ENCODE data around the gene CDC37L1.

Gene CDC37L1

DNA sequence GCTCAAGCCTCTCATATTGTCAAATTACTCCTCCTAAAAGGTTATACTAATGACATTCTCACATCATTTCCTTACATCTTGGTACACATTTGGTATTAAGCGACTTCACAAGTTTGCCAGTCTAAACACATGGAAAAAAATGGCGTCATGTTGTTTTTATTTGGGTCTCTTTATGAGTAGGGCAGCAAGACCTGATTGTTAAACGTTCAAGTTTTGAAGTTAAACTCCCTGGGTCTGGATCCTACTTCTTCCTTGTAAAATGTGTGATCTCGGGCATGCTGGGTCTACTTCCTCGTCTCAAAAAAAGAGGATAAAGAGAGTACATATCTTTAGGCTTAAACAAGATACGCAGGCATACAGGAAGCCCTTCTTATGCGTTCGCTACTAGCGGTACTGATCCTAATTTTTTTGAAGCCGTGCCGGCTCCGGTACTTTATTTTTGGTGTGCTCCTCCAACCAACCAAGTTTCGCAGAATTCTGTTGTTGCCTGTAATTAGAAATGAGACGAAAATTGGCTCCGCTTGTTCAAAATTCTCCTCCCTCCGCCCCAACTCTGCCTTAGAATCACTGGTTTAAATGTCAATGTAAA lies 596 bp upstream of the CDC37L1 start:
- peaks cover 22% of the 10 kb centered on the region for H3K4me1 ChIP-seq (ENCODE audit: insufficient read depth, low read length, severe bottlenecking)
- H3K9ac ChIP-seq (ENCODE audit: low read length) = peak overlapping the region; percentile 87
- no peaks in the 10 kb centered on the region for H3K9me3 ChIP-seq (ENCODE audit: low read length)
- peak overlapping the region; percentile 82 for H3K4me2 ChIP-seq (ENCODE audit: low read length)
- peak overlapping the region; percentile 87 for H3K27ac ChIP-seq (ENCODE audit: low read depth, low read length, poor library complexity, severe bottlenecking)
- H2AFZ ChIP-seq (ENCODE audit: low read length) = peak overlapping the region; percentile 50
- no peaks in the 10 kb centered on the region for H3F3A ChIP-seq (ENCODE audit: insufficient read depth, low read length)
- H3K36me3 ChIP-seq (ENCODE audit: insufficient read depth, low read length) = 0 out of 2 replicates have a peak, but pooled peaks cover 5% of the 10 kb centered on the region
- H3K79me2 ChIP-seq (ENCODE audit: insufficient read depth, low read length) = peaks cover 22% of the 10 kb centered on the region
- H3K27me3 ChIP-seq (ENCODE audit: insufficient read depth, low read length) = no peaks in the 10 kb centered on the region
- H4K20me1 ChIP-seq (ENCODE audit: insufficient read depth, low read length) = no peaks in the 10 kb centered on the region
- peak overlapping the region; percentile 80 for H3K4me3 ChIP-seq (ENCODE audit: low read depth, low read length, poor library complexity, severe bottlenecking)
- H3K9me2 ChIP-seq (ENCODE audit: low read depth, low read length) = no peaks in the 10 kb centered on the region
- TF ChIP-seq CTCF (IDR thresholded peaks at IDR 0.05; ENCODE audit: low read length) = no peak
- TF ChIP-seq EZH2 (IDR thresholded peaks at IDR 0.05; ENCODE audit: borderline replicate concordance, low read length) = no peak

DNA sequence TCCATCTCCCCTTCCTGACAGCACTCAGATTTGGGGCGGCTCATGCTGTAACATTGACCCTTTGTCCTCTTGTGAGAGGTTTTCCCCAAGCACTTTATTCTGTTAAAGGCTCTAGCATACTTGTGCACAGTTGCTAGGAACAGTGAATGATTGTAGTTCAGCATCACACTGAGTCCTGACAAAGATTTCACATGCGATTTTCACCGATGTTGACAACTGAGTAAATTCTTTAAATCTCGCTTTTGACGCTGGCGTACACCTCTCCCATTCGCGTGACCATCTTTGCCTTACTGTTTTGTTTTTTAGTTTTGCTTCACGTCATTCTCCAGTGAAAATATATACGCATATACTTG lies 780 bp downstream of the CDC37L1 start:
- Histone ChIP-seq H3K9me3 (ENCODE audit: low read length) (no peaks in the 10 kb centered on the region), H2AFZ (ENCODE audit: low read length) (no peak overlapping the region), H3K27ac (ENCODE audit: low read depth, low read length, poor library complexity, severe bottlenecking) (peak overlapping the region; percentile 42), H3K79me2 (ENCODE audit: insufficient read depth, low read length) (peaks cover 22% of the 10 kb centered on the region), H3K4me3 (ENCODE audit: low read depth, low read length, poor library complexity, severe bottlenecking) (peak overlapping the region; percentile 80), H3F3A (ENCODE audit: insufficient read depth, low read length) (no peaks in the 10 kb centered on the region), H3K4me2 (ENCODE audit: low read length) (peak overlapping the region; percentile 82), H4K20me1 (ENCODE audit: insufficient read depth, low read length) (no peaks in the 10 kb centered on the region), H3K4me1 (ENCODE audit: insufficient read depth, low read length, severe bottlenecking) (peaks cover 22% of the 10 kb centered on the region), H3K36me3 (ENCODE audit: insufficient read depth, low read length) (peaks cover 12% of the 10 kb centered on the region; the same call in 1 of the 2 replicates), H3K9ac (ENCODE audit: low read length) (peak overlapping the region; percentile 87), H3K9me2 (ENCODE audit: low read depth, low read length) (no peaks in the 10 kb centered on the region), H3K27me3 (ENCODE audit: insufficient read depth, low read length) (no peaks in the 10 kb centered on the region)
- TF ChIP-seq EZH2 (IDR thresholded peaks at IDR 0.05; ENCODE audit: borderline replicate concordance, low read length) = no peak
- TF ChIP-seq CTCF (IDR thresholded peaks at IDR 0.05; ENCODE audit: low read length) = no peak

DNA sequence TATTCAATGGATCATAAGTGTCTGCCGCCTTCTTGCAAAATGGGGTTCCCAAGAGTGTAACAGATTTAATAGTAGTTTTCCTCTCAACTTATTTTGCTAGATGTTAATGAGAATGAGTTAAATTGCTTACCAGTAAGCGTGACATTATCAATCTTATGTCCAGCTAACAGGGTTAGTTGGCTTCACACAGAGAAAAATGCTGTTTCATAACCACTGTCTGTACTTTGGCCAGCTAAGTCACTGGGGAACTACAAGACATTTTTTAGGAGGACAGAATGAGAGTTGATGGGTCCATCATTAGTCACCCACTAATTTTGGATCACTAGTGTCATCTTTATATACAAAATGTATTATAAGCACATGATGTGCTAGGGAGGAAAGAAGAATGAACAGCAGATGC lies 1.4 kb downstream of the CDC37L1 start:
- Histone ChIP-seq H3K79me2 (ENCODE audit: insufficient read depth, low read length) (peaks cover 22% of the 10 kb centered on the region), H3K4me1 (ENCODE audit: insufficient read depth, low read length, severe bottlenecking) (peaks cover 22% of the 10 kb centered on the region), H3K27ac (ENCODE audit: low read depth, low read length, poor library complexity, severe bottlenecking) (no peak overlapping the region), H4K20me1 (ENCODE audit: insufficient read depth, low read length) (no peaks in the 10 kb centered on the region), H3K4me3 (ENCODE audit: low read depth, low read length, poor library complexity, severe bottlenecking) (peak overlapping the region; percentile 80), H3K9me2 (ENCODE audit: low read depth, low read length) (no peaks in the 10 kb centered on the region), H3F3A (ENCODE audit: insufficient read depth, low read length) (no peaks in the 10 kb centered on the region), H3K27me3 (ENCODE audit: insufficient read depth, low read length) (no peaks in the 10 kb centered on the region), H3K4me2 (ENCODE audit: low read length) (peak overlapping the region; percentile 82), H3K9ac (ENCODE audit: low read length) (peak overlapping the region; percentile 87), H3K36me3 (ENCODE audit: insufficient read depth, low read length) (peaks cover 18% of the 10 kb centered on the region; the same call in 1 of the 2 replicates), H3K9me3 (ENCODE audit: low read length) (no peaks in the 10 kb centered on the region), H2AFZ (ENCODE audit: low read length) (no peak overlapping the region)
- no peak for TF ChIP-seq CTCF (IDR thresholded peaks at IDR 0.05; ENCODE audit: low read length)
- TF ChIP-seq EZH2 (IDR thresholded peaks at IDR 0.05; ENCODE audit: borderline replicate concordance, low read length) = no peak
